Measurements from ENCODE around the gene RTN1. TPM values are rescaled to one million over a fixed set of nuclear protein-coding genes. Genes with fewer than 3 reads are reported as not detected.

RTN1 gene
- total RNA-seq, 1 donor = under 0.01 TPM

DNA sequence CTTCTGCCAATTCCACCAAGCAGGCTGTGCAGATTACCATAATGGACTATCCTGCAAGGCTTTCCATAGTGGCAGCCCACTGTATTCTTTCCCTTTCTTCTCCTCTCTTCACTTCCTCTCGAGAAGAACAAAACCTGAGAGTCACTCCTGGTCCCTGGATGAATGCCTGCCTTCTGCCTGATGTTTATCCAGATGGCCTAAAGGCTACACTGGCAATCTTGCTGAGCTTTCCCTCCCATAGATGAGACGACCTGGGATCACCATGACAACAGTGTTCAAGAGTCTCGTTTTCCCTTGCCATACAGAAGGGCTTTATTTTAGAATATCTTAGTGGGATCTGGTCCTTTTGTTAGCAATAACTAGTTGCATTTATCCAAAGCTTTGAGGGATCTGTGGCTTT is 142.3 kb downstream of the RTN1 start:
- no peaks in the 10 kb centered on the region for H3K4me1 ChIP-seq (ENCODE audit: insufficient read depth, low read length)
- no peaks in the 10 kb centered on the region for H4K20me1 ChIP-seq (ENCODE audit: insufficient read depth, low read length)
- peaks cover 2% of the 10 kb centered on the region for H3K9me3 ChIP-seq (ENCODE audit: low read depth, low read length)
- no peak overlapping the region for H3K4me3 ChIP-seq (ENCODE audit: insufficient read depth, low read length)
- H3K79me2 ChIP-seq (ENCODE audit: insufficient read depth, low read length) = no peaks in the 10 kb centered on the region
- DNase-seq (ENCODE audit: insufficient read length, low spot score, missing footprints) = no peak
- H2AFZ ChIP-seq (ENCODE audit: low read length) = no peak overlapping the region
- H3K27me3 ChIP-seq (ENCODE audit: insufficient read depth, low read length) = no peaks in the 10 kb centered on the region
- H3K4me2 ChIP-seq (ENCODE audit: insufficient read depth, low read length) = no peak overlapping the region
- TF ChIP-seq, protein P1, sequence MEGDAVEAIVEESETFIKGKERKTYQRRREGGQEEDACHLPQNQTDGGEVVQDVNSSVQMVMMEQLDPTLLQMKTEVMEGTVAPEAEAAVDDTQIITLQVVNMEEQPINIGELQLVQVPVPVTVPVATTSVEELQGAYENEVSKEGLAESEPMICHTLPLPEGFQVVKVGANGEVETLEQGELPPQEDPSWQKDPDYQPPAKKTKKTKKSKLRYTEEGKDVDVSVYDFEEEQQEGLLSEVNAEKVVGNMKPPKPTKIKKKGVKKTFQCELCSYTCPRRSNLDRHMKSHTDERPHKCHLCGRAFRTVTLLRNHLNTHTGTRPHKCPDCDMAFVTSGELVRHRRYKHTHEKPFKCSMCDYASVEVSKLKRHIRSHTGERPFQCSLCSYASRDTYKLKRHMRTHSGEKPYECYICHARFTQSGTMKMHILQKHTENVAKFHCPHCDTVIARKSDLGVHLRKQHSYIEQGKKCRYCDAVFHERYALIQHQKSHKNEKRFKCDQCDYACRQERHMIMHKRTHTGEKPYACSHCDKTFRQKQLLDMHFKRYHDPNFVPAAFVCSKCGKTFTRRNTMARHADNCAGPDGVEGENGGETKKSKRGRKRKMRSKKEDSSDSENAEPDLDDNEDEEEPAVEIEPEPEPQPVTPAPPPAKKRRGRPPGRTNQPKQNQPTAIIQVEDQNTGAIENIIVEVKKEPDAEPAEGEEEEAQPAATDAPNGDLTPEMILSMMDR (IDR thresholded peaks at IDR 0.05; ENCODE audit: extremely low read depth, low read depth, low read length) = no peak
- no peaks in the 10 kb centered on the region for H3K36me3 ChIP-seq (ENCODE audit: insufficient read depth, low read length)
- H3K27ac ChIP-seq (ENCODE audit: low read depth, low read length) = no peak overlapping the region

GRCh38 chr14:59727073-59727661 is 143.4 kb downstream of the RTN1 start:
- H2AFZ ChIP-seq (ENCODE audit: low read length) = no peak overlapping the region
- no peak overlapping the region for H3K27ac ChIP-seq (ENCODE audit: low read depth, low read length)
- no peak for DNase-seq (ENCODE audit: insufficient read length, low spot score, missing footprints)
- H3K4me1 ChIP-seq (ENCODE audit: insufficient read depth, low read length) = no peaks in the 10 kb centered on the region
- TF ChIP-seq, protein P1 (IDR thresholded peaks at IDR 0.05; ENCODE audit: extremely low read depth, low read depth, low read length) = no peak
- peaks cover 2% of the 10 kb centered on the region for H3K9me3 ChIP-seq (ENCODE audit: low read depth, low read length)
- H3K27me3 ChIP-seq (ENCODE audit: insufficient read depth, low read length) = no peaks in the 10 kb centered on the region
- no peaks in the 10 kb centered on the region for H3K36me3 ChIP-seq (ENCODE audit: insufficient read depth, low read length)
- H3K79me2 ChIP-seq (ENCODE audit: insufficient read depth, low read length) = no peaks in the 10 kb centered on the region
- no peaks in the 10 kb centered on the region for H4K20me1 ChIP-seq (ENCODE audit: insufficient read depth, low read length)
- no peak overlapping the region for H3K4me3 ChIP-seq (ENCODE audit: insufficient read depth, low read length)
- H3K4me2 ChIP-seq (ENCODE audit: insufficient read depth, low read length) = no peak overlapping the region

DNA sequence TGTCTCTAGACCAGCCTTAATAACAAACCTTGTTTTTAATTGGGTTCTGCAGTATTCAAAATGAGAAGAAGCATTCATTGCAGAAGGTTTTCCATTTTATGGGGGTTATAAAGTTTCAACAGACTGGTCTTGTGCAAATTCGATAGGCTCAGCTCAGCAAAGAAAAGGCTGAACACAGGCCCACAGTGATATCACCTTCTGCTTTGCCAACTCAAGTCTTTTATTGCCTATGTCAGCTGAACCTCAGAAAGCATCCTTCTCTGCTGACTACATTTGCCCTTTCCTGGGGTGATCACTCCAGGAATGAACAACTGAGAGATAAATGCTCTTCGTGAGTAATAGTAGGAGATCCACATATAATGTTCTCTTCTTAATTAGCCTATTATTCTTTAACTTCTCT is 159.5 kb downstream of the RTN1 start:
- Histone ChIP-seq H3K4me3 (ENCODE audit: insufficient read depth, low read length) (no peak overlapping the region), H3K4me1 (ENCODE audit: insufficient read depth, low read length) (no peaks in the 10 kb centered on the region), H3K79me2 (ENCODE audit: insufficient read depth, low read length) (no peaks in the 10 kb centered on the region), H3K4me2 (ENCODE audit: insufficient read depth, low read length) (no peak overlapping the region), H2AFZ (ENCODE audit: low read length) (no peak overlapping the region), H3K27ac (ENCODE audit: low read depth, low read length) (no peak overlapping the region), H3K36me3 (ENCODE audit: insufficient read depth, low read length) (no peaks in the 10 kb centered on the region), H4K20me1 (ENCODE audit: insufficient read depth, low read length) (no peaks in the 10 kb centered on the region), H3K9me3 (ENCODE audit: low read depth, low read length) (no peaks in the 10 kb centered on the region), H3K27me3 (ENCODE audit: insufficient read depth, low read length) (no peaks in the 10 kb centered on the region)
- TF ChIP-seq, protein P1 (IDR thresholded peaks at IDR 0.05; ENCODE audit: extremely low read depth, low read depth, low read length) = no peak
- DNase-seq (ENCODE audit: insufficient read length, low spot score, missing footprints) = no peak

DNA sequence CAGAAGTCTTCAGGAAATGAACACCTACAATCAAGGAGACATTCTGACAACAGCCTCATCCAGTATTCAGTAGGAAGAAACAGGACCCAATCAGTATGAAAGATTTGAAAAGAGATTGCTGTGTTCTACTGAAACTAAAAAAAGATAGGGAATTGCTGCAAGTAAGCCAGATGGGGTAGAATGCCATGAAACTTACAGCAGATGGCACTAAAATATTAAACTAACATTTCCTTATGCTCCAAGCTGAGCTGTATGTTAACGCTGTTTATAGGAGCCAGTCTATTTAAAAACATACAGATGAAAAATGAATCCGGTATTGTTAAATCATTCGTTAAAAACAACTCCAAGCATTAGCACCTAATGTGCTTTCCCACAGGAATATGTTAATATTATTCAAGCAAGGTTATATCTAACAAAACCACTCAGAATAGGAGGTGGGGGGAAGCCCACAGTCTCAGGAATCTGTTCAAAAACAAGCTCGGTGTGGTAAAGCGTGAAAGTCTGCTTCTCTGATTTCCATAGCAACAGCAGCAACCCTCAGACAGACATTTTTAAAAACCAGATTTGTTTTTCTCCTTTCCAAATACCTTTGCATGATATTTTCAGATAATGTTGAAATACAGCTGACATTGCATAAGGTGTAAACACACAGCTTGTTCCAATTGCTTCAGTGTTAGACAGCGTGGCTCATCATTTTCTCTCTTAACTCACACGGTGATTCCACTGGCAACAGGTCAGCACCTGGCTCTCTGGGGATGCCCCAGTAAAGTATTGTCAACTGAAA is 162.6 kb downstream of the RTN1 start:
- Histone ChIP-seq H3K27ac (ENCODE audit: low read depth, low read length) (no peak overlapping the region), H4K20me1 (ENCODE audit: insufficient read depth, low read length) (no peaks in the 10 kb centered on the region), H3K4me3 (ENCODE audit: insufficient read depth, low read length) (no peak overlapping the region), H3K9me3 (ENCODE audit: low read depth, low read length) (no peaks in the 10 kb centered on the region), H3K79me2 (ENCODE audit: insufficient read depth, low read length) (no peaks in the 10 kb centered on the region), H3K4me1 (ENCODE audit: insufficient read depth, low read length) (no peaks in the 10 kb centered on the region), H2AFZ (ENCODE audit: low read length) (no peak overlapping the region), H3K4me2 (ENCODE audit: insufficient read depth, low read length) (no peak overlapping the region), H3K27me3 (ENCODE audit: insufficient read depth, low read length) (no peaks in the 10 kb centered on the region), H3K36me3 (ENCODE audit: insufficient read depth, low read length) (no peaks in the 10 kb centered on the region)
- TF ChIP-seq, protein P1 (IDR thresholded peaks at IDR 0.05; ENCODE audit: extremely low read depth, low read depth, low read length) = no peak
- no peak for DNase-seq (ENCODE audit: insufficient read length, low spot score, missing footprints)

Measured in osteoblast (primary cell).